Ascending aorta (tissue), 2 donors: ENCODE measurements around the gene VTI1A. TPM values are rescaled to one million over a fixed set of nuclear protein-coding genes. Genes with fewer than 3 reads are reported as not detected.
"Not testable (repeated sequence)": the region's sequence is repeated elsewhere in the genome, so short reads cannot be mapped to it uniquely, and the experiment has no call there.

Experiments
- DNase-seq, 2 donors: peaks; one replicate each; pipeline ENCODE4 v3.0.0-alpha.2; 2019; ENCODE audit warnings: low spot score in 2 of 2
- H3K27ac ChIP-seq, 2 donors: fragments of 200-600 bp; sonication (generic); one replicate each; pipeline ENCODE4 v1.5.1; 2016 to 2017; ENCODE audit warnings: mild to moderate bottlenecking in 1 of 2
- H3K27me3 ChIP-seq: fragments of 200-600 bp; sonication (generic); one replicate; pipeline ENCODE4 v1.5.1; 2017
- H3K36me3 ChIP-seq, 2 donors: fragments of 200-600 bp; sonication (generic); one replicate each; pipeline ENCODE4 v1.5.1; 2016
- H3K4me1 ChIP-seq, 2 donors: fragments of 200-600 bp; sonication (generic); one replicate each; pipeline ENCODE4 v1.5.1; 2016 to 2017; ENCODE audit warnings: mild to moderate bottlenecking in 1 of 2
- H3K4me3 ChIP-seq, 2 donors: fragments of 200-600 bp; sonication (generic); one replicate each; pipeline ENCODE4 v1.5.1; 2016 to 2017; ENCODE audit warnings: mild to moderate bottlenecking in 1 of 2
- H3K9me3 ChIP-seq, 2 donors: fragments of 200-600 bp; sonication (generic); one replicate each; pipeline ENCODE4 v1.5.1; 2016
- intact Hi-C: fragments of 100-400 bp; cut with DNase I; formaldehyde crosslinking; loops from one replicate; pipeline ENCODE4 v1.15.1; 2023
- total RNA-seq: library from RNA; depleted of rRNA; stranded (reverse); fragments of >200 nt; gene quantifications from one replicate; pipeline ENCODE4 v1.1.0, GENCODE V29; 2016
- TF ChIP-seq, protein P1 (sequence below), 3 experiments: fragments of 200-600 bp in 2 of 3; fragments of 450-650 bp in 1 of 3; sonication (generic) in 2 of 3; IDR thresholded peaks; one replicate each; pipeline ENCODE4 v1.5.1; 2016 to 2019; ENCODE audit warnings: antibody characterized with exemption in 3 of 3, mild to moderate bottlenecking in 1 of 3, moderate library complexity in 1 of 3

The VTI1A gene
- total RNA-seq, 1 donor from 2014 or later = 32.5 TPM

DNA sequence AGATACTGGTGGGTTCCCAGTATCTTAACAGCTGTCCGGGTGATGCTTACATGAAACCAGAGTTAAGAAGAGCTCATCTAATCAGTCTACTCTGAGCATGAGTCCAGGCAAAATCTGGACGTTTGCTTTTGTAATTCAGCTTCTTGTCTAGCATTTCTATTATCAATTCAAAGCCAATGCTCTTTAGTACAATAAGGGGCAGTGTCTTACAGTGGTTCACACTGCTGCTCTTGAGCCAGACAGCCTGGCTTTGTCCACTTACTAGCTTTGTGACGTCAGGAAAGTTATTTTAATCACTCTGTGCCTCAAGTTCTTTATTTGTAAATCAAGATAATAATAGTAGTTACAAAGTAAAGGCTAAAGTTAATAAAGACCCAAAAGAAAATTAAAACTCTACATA lies 275.7 kb downstream of the VTI1A start:
- Histone ChIP-seq H3K4me3 (no peak overlapping the region), H3K27me3 (no peaks in the 10 kb centered on the region), H3K4me1 (no peaks in the 10 kb centered on the region), H3K36me3 (no peaks in the 10 kb centered on the region), H3K27ac (no peak overlapping the region), H3K9me3 (no peaks in the 10 kb centered on the region)
- DNase-seq = no peak
- TF ChIP-seq, protein P1, sequence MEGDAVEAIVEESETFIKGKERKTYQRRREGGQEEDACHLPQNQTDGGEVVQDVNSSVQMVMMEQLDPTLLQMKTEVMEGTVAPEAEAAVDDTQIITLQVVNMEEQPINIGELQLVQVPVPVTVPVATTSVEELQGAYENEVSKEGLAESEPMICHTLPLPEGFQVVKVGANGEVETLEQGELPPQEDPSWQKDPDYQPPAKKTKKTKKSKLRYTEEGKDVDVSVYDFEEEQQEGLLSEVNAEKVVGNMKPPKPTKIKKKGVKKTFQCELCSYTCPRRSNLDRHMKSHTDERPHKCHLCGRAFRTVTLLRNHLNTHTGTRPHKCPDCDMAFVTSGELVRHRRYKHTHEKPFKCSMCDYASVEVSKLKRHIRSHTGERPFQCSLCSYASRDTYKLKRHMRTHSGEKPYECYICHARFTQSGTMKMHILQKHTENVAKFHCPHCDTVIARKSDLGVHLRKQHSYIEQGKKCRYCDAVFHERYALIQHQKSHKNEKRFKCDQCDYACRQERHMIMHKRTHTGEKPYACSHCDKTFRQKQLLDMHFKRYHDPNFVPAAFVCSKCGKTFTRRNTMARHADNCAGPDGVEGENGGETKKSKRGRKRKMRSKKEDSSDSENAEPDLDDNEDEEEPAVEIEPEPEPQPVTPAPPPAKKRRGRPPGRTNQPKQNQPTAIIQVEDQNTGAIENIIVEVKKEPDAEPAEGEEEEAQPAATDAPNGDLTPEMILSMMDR (IDR thresholded peaks at IDR 0.05) = no peak
- intact Hi-C loops = no loop called here

DNA sequence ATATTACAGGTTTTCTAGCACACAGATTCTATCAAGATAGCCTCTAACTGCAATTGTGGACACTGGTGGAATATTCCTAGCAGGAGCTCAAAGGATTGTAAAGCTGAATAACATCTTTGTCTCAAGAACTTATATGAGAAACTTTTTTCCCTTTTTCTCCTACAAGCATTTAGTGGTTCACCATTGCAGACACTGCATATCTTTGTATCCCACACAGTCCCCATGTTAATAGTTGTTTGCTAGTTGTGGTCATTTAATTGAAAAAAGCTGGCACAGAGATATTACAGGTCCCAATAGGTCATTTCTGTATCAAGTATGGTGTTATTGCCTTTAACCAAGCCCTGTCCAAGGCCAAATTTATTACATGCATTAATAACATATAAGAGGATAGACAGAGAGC lies 276.9 kb downstream of the VTI1A start:
- no peaks in the 10 kb centered on the region for H3K27me3 ChIP-seq
- H3K27ac ChIP-seq = no peak overlapping the region
- intact Hi-C loops = no loop called here
- H3K4me1 ChIP-seq = no peaks in the 10 kb centered on the region
- TF ChIP-seq, protein P1 (IDR thresholded peaks at IDR 0.05) = no peak
- H3K9me3 ChIP-seq = no peaks in the 10 kb centered on the region
- no peaks in the 10 kb centered on the region for H3K36me3 ChIP-seq
- H3K4me3 ChIP-seq = no peak overlapping the region
- DNase-seq = no peak

DNA sequence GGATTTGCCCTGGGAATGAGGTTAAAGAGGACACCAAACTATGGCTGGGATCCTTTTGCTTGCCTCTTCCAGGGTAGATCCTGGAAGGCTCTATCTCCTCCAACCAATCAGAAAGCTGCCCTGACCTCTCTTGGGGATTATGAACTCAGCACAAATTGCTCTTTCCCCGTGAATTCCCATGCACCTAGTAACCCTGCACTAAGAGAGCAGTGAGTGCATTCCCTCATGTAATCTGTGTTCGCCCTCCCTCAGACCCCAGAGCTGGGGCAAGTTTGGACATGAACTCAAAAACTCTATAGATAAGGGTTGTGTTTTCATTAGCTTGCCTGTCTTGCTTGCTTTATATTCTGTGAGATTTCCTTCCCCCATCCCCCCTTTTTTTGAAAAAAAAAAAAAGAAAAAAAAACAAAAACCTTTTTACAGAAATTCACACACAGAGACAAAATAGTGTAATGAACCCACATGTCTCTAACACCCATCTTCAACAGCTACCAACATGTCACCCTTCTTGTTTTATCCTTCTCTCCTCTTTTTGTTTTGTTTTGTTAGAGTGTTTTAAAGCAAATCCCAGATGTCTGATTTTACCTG lies 277.5 kb downstream of the VTI1A start:
- intact Hi-C loops = no loop called here
- no peaks in the 10 kb centered on the region for H3K36me3 ChIP-seq
- H3K9me3 ChIP-seq = no peaks in the 10 kb centered on the region
- H3K4me1 ChIP-seq = no peaks in the 10 kb centered on the region
- no peaks in the 10 kb centered on the region for H3K27me3 ChIP-seq
- TF ChIP-seq, protein P1 (IDR thresholded peaks at IDR 0.05) = no peak
- no peak for DNase-seq
- H3K27ac ChIP-seq = no peak overlapping the region
- H3K4me3 ChIP-seq = no peak overlapping the region

DNA sequence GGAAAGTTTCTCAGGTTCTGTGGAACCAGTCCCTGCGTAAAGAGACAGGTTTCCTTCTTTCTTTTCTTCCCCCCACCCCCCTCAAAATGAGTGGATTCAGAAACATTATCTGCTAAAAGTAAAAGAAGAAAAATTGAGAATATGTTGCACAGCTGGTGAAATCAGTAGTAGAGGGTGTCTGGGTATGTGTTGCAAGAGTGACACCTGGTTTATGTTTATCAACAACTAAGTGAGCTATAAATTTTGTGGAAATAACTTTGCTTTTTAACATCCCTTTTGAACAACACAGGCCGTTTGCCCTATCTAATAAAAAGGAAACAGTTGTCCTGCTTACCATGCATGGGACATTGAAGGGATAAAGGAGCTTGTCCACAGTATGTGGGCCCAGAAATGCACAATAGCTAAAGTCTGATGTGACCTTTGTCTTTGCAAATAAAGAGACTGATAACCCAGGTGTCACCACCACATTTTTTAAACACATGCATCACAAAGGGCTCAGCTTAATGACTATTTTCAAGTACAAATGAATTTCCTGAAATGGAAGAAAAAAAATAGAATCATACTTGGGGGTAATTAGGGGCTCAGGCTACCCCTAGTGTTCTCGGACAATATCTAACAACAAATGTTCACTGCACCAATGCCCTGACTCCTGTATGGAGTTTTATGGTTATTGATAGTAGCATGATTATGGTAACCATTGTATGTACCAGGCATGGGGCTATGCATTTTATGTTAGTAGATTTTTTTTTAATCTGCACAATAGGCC lies 281.3 kb downstream of the VTI1A start:
- Histone ChIP-seq H3K36me3 (no peaks in the 10 kb centered on the region), H3K27me3 (no peaks in the 10 kb centered on the region), H3K4me1 (no peaks in the 10 kb centered on the region), H3K27ac (no peak overlapping the region), H3K9me3 (no peaks in the 10 kb centered on the region), H3K4me3 (no peak overlapping the region)
- intact Hi-C loops = no loop called here
- TF ChIP-seq, protein P1 (IDR thresholded peaks at IDR 0.05) = no peak
- no peak for DNase-seq

DNA sequence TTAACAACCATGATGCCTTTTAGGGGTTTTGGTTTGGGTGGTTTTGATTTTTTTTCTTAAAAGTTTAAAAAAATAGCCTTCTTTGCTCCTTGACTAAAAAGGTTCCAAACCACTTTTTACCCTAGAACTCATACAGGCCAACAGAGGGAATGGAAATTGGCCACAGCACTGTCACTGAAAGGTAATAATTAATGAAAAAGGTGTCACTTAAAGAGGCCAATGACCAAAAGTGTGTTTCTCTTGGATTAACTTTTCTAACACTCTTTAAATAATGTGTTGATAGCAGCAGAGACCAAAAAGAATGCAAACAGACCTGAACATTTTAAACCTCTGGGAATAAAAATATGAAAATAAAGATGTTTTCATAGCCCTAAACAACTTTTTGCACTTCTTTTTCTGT lies 282.0 kb downstream of the VTI1A start:
- no peaks in the 10 kb centered on the region for H3K36me3 ChIP-seq
- TF ChIP-seq, protein P1 (IDR thresholded peaks at IDR 0.05) = no peak
- no peak overlapping the region for H3K4me3 ChIP-seq
- H3K27me3 ChIP-seq = no peaks in the 10 kb centered on the region
- no peak overlapping the region for H3K27ac ChIP-seq
- no peaks in the 10 kb centered on the region for H3K4me1 ChIP-seq
- DNase-seq = no peak
- H3K9me3 ChIP-seq = no peaks in the 10 kb centered on the region
- intact Hi-C loops = no loop called here

DNA sequence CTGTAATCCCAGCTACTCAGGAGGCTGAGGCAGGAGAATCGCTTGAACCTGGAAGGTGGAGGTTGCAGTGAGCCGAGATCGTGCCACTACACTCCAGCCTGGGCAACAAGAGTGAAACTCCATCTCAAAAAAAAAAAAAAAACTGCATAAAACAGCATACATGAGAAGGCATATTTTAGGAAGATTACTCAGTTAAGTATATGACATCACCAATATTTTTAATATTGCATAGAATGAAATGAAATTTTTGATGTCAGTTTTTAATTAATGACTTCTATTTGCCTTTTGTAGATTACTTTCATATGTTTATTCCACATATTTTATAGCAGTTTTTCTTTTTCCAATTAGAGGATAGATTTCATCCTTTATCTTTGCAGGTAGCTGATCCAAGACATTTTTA lies 284.4 kb downstream of the VTI1A start:
- H3K27me3 ChIP-seq, DNase-seq, intact Hi-C loops, H3K4me1 ChIP-seq, H3K9me3 ChIP-seq, H3K27ac ChIP-seq, H3K36me3 ChIP-seq, H3K4me3 ChIP-seq: not testable (repeated sequence)
